ENCODE results near the gene NCKAP5L. TPM values are rescaled to one million over a fixed set of nuclear protein-coding genes. Genes with fewer than 3 reads are reported as not detected.

NCKAP5L gene
- total RNA-seq, 1 experiment from 2014 or later = 20.9 TPM

GRCh38 chr12:49789992-49790391 is 38.2 kb downstream of the NCKAP5L start:
- DNase-seq = no peak
- Histone ChIP-seq H2AFZ (no peak overlapping the region), H3K9me3 (ENCODE audit: insufficient read depth, low read depth) (no peaks in the 10 kb centered on the region), H3K36me3 (ENCODE audit: low read depth) (no peaks in the 10 kb centered on the region), H3K9me2 (ENCODE audit: insufficient read depth) (no peaks in the 10 kb centered on the region; the same call in 1 of the 2 replicates), H4K20me1 (ENCODE audit: insufficient read depth) (no peaks in the 10 kb centered on the region), H3K4me3 (no peak overlapping the region), H3K79me2 (ENCODE audit: low read depth) (no peaks in the 10 kb centered on the region), H3K27ac (no peak overlapping the region), H3K27me3 (ENCODE audit: insufficient read depth, low read depth) (no peaks in the 10 kb centered on the region), H3K4me1 (replicated peaks; ENCODE audit: insufficient read depth) (peaks cover 3% of the 10 kb centered on the region; the same call in 1 of the 2 replicates), H3F3A (ENCODE audit: insufficient read depth, low read depth) (no peaks in the 10 kb centered on the region), H3K4me2 (no peak overlapping the region)
- BruUV-seq (replicated peaks) = no TSS peak
- ChIA-PET POLR2A (ENCODE audit: unreplicated experiment) (no interaction called here), CTCF (interaction anchor here (0.6 kb wide), 1 partner anchor 39 kb away, joined by 3 read pairs; no protein-coding TSS in a partner anchor)
- TF ChIP-seq, protein P1, sequence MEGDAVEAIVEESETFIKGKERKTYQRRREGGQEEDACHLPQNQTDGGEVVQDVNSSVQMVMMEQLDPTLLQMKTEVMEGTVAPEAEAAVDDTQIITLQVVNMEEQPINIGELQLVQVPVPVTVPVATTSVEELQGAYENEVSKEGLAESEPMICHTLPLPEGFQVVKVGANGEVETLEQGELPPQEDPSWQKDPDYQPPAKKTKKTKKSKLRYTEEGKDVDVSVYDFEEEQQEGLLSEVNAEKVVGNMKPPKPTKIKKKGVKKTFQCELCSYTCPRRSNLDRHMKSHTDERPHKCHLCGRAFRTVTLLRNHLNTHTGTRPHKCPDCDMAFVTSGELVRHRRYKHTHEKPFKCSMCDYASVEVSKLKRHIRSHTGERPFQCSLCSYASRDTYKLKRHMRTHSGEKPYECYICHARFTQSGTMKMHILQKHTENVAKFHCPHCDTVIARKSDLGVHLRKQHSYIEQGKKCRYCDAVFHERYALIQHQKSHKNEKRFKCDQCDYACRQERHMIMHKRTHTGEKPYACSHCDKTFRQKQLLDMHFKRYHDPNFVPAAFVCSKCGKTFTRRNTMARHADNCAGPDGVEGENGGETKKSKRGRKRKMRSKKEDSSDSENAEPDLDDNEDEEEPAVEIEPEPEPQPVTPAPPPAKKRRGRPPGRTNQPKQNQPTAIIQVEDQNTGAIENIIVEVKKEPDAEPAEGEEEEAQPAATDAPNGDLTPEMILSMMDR (conservative IDR thresholded peaks at IDR 0.05) = no peak
- no peak for TF ChIP-seq EZH2 (IDR thresholded peaks at IDR 0.05; ENCODE audit: low read depth)
- intact Hi-C loops (cut with micrococcal nuclease; ENCODE audit: unreplicated experiment) = no loop called here

DNA sequence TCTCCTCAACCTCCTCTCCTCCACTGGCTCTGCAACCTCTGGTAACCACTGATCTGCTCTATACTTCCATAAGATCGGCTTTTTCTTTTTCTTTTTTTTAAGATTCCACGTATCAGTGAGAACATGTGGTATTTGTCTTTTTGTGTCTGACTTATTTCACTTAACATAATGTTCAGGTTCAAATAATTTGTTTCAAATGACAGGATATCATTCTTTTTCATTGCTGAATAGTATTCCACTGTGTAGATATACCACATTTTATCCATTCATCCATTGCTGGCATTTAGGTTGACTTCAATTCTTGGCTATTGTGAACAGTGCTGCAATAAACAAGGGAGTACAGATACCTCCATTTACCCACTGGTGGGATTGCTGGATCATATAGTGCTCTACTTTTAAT is 40.5 kb downstream of the NCKAP5L start:
- no peaks in the 10 kb centered on the region for H4K20me1 ChIP-seq (ENCODE audit: insufficient read depth)
- intact Hi-C loops (cut with micrococcal nuclease; ENCODE audit: unreplicated experiment) = no loop called here
- H3K4me3 ChIP-seq = no peak overlapping the region
- DNase-seq = no peak
- no peaks in the 10 kb centered on the region for H3K27me3 ChIP-seq (ENCODE audit: insufficient read depth, low read depth)
- no TSS peak for BruUV-seq (replicated peaks)
- no peaks in the 10 kb centered on the region for H3K9me3 ChIP-seq (ENCODE audit: insufficient read depth, low read depth)
- no peaks in the 10 kb centered on the region for H3K36me3 ChIP-seq (ENCODE audit: low read depth)
- H3K4me1 ChIP-seq (replicated peaks; ENCODE audit: insufficient read depth) = peaks cover 10% of the 10 kb centered on the region; the same call in 1 of the 2 replicates
- H2AFZ ChIP-seq = no peak overlapping the region
- H3F3A ChIP-seq (ENCODE audit: insufficient read depth, low read depth) = no peaks in the 10 kb centered on the region
- H3K4me2 ChIP-seq = no peak overlapping the region
- CTCF ChIA-PET = no interaction called here
- no peaks in the 10 kb centered on the region for H3K79me2 ChIP-seq (ENCODE audit: low read depth)
- POLR2A ChIA-PET (ENCODE audit: unreplicated experiment) = no interaction called here
- no peak overlapping the region for H3K27ac ChIP-seq
- no peak for TF ChIP-seq EZH2 (IDR thresholded peaks at IDR 0.05; ENCODE audit: low read depth)
- TF ChIP-seq, protein P1 (conservative IDR thresholded peaks at IDR 0.05) = no peak
- H3K9me2 ChIP-seq (ENCODE audit: insufficient read depth) = no peaks in the 10 kb centered on the region; the same call in 1 of the 2 replicates

- H4K20me1 ChIP-seq (ENCODE audit: insufficient read depth) = no peaks in the 10 kb centered on the region
- no peaks in the 10 kb centered on the region for H3K27me3 ChIP-seq (ENCODE audit: insufficient read depth, low read depth)
- no peak overlapping the region for H2AFZ ChIP-seq
- ChIA-PET CTCF (no interaction called here), POLR2A (ENCODE audit: unreplicated experiment) (no interaction called here)
- no peaks in the 10 kb centered on the region for H3K36me3 ChIP-seq (ENCODE audit: low read depth)
- intact Hi-C loops (cut with micrococcal nuclease; ENCODE audit: unreplicated experiment) = no loop called here
- no peaks in the 10 kb centered on the region for H3K79me2 ChIP-seq (ENCODE audit: low read depth)
- no peak overlapping the region for H3K27ac ChIP-seq
- TF ChIP-seq EZH2 (IDR thresholded peaks at IDR 0.05; ENCODE audit: low read depth) = no peak
- TF ChIP-seq, protein P1 (conservative IDR thresholded peaks at IDR 0.05) = no peak
- H3K4me1 ChIP-seq (replicated peaks; ENCODE audit: insufficient read depth) = peaks cover 10% of the 10 kb centered on the region; the same call in 1 of the 2 replicates
- H3F3A ChIP-seq (ENCODE audit: insufficient read depth, low read depth) = no peaks in the 10 kb centered on the region
- H3K4me3 ChIP-seq = no peak overlapping the region
- no peaks in the 10 kb centered on the region; the same call in 1 of the 2 replicates for H3K9me2 ChIP-seq (ENCODE audit: insufficient read depth)
- H3K4me2 ChIP-seq = no peak overlapping the region
- DNase-seq = no peak
- BruUV-seq (replicated peaks) = no TSS peak
- no peaks in the 10 kb centered on the region for H3K9me3 ChIP-seq (ENCODE audit: insufficient read depth, low read depth)
Measured at GRCh38 chr12:49784756-49785409, 43.3 kb downstream of the NCKAP5L start.
